ENCODE data around the gene STIP1.

GRCh38 chr11:64211181-64211872 lies 25.4 kb downstream of the STIP1 start:
- TF ChIP-seq CTCF (IDR thresholded peaks at IDR 0.05) = no peak
- TF ChIP-seq POLR2A (IDR thresholded peaks at IDR 0.05) = no peak
- no peak for TF ChIP-seq POLR2AphosphoS5 (IDR thresholded peaks at IDR 0.05)
